Activated CD4-positive, alpha-beta T cell treated with anti-CD3 and anti-CD28 coated beads, Interleukin-2, amount 50 U/mL, for 24 hours (primary cell): ENCODE measurements around the gene DCTN2.

Experiments used
- DNase-seq, 2 donors: peaks; one replicate each; pipeline ENCODE4 v3.0.0-alpha.2; 2020; ENCODE audit warnings: low read depth in 1 of 2, low spot score in 1 of 2

The DCTN2 gene

GRCh38 chr12:57491393-57492280 lies 55.4 kb downstream of the DCTN2 start:
- no peak for DNase-seq

- no peak for DNase-seq
Measured at GRCh38 chr12:57490126-57490525, 56.9 kb downstream of the DCTN2 start.

GRCh38 chr12:57489157-57489641 lies 57.8 kb downstream of the DCTN2 start:
- no peak for DNase-seq

- DNase-seq: no peak
Measured at GRCh38 chr12:57488402-57489156, 58.4 kb downstream of the DCTN2 start.

GRCh38 chr12:57487597-57488401 lies 59.2 kb downstream of the DCTN2 start, which contains the start of gene MARS1:
Gene MARS1 (plus strand): TSS chr12:57488068. CDS start chr12:57488091, 23 bp downstream.
- peak; percentile 75 to 92 for DNase-seq

GRCh38 chr12:57487055-57487596 lies 59.9 kb downstream of the DCTN2 start:
- DNase-seq: no peak

GRCh38 chr12:57485695-57486094 lies 61.3 kb downstream of the DCTN2 start:
- DNase-seq: no peak

GRCh38 chr12:57483466-57483865 lies 63.5 kb downstream of the DCTN2 start:
- DNase-seq: no peak

- DNase-seq: no peak
Measured at GRCh38 chr12:57481671-57482070, 65.3 kb downstream of the DCTN2 start.
